Umbilical cord (tissue), 2 donors: ENCODE data around the gene EXPH5. TPM values are rescaled to one million over a fixed set of nuclear protein-coding genes. Genes with fewer than 3 reads are reported as not detected.

Experiments used
- DNase-seq: peaks from one replicate; pipeline ENCODE4 v3.0.0-alpha.2; 2015; ENCODE audit warnings: low spot score
- total RNA-seq: library from RNA; depleted of rRNA; stranded (reverse); fragments of >200 nt; gene quantifications from one replicate; pipeline ENCODE4 v1.2.3, GENCODE V29; 2014; ENCODE audit warnings: low replicate concordance; ENCODE audit not compliant: insufficient read depth

Gene EXPH5
- total RNA-seq, 1 donor from 2014 or later = 5.8 TPM

DNA sequence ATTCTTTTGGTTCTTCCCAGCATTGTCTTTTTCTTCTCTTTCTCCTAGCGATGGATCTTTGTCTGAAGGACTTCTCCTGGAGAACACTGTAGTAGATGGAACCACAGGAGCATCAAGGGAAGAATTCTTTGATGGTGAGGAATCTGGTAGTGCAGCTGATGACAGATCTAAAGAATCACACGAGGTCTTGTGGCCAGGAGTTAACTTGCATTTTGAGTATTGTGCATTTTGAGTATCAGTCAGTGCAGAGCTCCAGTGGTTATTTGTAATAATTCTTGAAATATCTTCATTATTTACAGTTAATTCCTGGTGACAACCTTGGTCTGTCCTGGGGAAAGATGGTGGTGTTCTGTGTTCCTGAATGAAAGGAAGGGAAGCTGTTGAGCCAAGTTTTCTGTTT lies 80.9 kb downstream of the EXPH5 start:
- no peak for DNase-seq

DNA sequence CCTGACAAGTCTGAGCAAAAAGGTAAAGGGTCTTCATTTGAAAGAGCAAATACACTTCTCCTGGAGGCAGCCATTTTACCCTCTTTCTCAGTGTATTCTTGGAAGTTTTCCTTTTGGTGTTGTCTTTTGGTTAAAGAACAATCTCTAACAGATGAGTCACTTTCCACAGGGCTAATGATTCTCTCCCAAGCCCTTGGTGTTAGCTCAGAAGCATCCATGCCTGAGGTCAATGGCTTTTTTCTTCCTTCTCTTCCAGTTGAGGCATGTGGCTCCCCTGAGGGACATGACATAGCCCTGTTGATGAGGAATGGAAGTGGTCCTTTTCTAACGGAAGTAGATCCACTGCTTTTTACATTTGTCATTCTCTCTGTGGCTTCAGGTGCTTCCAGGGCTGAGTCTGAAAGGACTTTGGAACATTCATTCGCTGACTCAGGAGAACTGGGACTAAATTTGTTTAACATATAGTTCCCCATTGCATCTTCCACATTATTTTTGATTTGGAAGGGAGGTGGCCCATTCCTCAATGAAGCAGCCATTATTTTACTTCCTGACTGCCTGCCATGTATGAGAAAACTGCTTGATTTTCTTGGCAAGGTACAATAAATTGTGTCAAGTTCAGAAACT lies 81.6 kb downstream of the EXPH5 start:
- no peak for DNase-seq

DNA sequence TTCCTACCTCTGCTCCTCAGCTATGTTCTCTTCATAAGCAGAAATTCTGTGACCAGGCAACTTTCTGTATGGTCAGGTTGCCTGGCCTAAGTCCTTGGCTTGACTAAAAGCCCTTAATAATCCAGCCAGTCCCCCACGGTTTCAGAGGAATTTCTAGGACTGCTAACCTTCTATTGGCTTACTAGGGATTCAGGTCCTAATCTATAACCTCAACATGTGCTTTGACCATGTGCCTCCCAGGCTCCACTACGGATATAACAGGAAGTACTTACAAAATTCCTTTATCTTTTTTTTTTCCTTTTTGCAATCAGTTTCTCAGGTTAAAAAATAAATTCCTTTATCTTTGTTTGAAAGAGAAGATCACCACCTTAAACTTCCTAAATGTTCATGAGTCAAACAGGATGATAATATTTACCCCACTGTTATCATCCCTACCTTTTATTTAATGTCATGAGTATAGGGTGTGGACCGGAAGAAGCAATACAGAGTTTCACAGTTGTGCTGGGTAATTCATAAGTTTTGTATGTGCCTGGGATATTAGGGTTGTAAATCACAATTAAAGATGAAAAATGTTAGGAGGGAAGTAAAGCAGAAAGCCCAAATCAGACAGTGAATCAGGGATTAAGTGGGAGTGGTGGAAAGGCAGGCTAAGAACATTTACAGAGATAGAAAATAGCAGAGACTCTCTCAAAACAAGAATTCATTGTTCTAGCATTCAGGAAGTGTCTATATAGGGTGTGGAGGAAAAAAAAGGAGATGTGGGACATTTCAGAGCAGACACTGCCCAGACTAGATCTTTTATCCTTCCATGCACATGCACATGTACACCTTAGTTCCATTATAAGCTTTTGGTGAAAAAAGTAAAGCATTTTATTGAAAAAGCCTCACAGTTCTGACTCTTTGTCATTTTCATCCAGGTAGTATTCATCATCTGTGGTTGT lies 84.6 kb downstream of the EXPH5 start:
- no peak for DNase-seq

DNA sequence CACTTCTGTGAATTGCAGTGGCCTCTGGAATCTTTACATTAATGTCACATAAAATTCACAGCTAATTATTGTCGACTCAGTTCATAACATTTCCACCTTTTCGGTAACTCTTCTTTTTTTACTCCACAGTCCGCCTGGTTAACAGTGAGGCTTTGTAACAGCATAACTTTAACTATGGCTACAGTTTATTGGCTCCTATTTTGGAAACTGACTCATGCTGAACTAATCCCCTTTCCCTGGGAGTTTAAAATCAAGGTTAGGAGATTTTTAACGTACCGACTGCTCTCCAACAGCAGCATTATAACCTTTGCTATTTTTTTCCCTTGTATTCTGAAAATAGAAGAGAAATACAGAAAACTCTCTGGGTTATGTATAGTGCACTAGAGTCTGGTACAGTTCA lies 92.2 kb downstream of the EXPH5 start:
- peak; percentile 74 for DNase-seq

DNA sequence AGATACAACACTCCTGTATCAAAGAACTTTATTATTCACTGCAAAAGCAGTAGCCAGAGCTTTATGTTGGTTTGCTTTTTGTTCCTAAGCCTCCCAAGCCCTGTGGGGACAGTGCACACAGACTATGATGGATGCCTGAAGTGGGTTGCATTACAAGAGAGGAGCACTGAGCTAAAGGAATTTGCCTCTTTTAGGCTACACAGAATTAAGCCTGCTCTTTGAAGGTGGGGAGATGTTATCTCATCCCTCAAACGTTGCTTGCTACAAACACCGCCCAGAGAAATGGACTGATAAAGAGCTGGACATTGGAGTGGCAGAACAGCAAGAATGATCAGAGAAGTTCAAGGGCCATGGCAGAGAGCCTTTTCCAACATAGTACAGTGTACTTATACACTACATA lies 92.8 kb downstream of the EXPH5 start:
- peak; percentile 53 for DNase-seq

DNA sequence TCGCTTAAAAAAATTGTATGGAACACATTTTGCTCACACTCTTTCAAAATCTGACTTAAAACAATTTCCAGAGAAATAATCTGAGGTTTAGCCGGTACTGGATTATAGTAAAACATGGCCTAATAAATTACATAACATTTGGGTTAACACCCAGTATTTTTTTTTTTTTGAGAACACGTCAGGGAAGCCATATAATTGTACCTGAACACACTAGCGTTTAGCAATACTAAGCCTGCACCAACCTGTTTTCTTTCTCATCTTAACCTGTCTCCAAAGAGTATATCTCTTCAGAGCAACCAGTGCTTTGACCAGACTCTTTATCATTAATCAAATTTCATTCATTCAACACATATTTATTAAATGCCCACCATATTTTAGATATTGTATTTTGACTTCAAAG lies 93.4 kb downstream of the EXPH5 start:
- DNase-seq = no peak

DNA sequence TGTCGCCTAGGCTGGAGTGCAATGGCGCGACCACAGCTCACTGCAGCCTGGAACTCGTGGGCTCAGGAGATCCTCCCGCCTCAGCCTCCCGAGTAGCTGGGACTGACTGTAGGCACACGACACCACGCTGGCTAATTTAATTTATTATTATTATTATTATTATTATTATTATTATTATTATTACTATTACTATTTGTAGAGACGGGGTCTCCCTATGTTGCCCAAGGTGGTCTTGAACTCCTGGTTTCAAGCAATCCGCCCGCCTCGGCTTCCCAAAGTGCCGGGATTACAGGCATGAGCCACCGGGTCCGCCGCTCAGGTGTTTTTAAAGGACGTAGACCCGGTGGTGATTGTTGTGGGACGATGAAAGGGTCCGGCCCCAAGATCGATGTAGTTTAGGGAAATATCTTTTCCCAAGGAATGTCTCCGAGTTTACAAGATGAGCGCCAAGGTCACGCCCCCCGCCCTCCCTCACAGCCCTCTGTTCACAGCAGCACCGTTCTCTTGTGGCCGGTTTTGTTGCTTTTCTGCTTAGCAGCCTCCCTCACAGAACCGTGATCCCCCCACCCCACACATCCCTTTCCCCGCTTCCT lies 94.7 kb downstream of the EXPH5 start:
- no peak for DNase-seq

DNA sequence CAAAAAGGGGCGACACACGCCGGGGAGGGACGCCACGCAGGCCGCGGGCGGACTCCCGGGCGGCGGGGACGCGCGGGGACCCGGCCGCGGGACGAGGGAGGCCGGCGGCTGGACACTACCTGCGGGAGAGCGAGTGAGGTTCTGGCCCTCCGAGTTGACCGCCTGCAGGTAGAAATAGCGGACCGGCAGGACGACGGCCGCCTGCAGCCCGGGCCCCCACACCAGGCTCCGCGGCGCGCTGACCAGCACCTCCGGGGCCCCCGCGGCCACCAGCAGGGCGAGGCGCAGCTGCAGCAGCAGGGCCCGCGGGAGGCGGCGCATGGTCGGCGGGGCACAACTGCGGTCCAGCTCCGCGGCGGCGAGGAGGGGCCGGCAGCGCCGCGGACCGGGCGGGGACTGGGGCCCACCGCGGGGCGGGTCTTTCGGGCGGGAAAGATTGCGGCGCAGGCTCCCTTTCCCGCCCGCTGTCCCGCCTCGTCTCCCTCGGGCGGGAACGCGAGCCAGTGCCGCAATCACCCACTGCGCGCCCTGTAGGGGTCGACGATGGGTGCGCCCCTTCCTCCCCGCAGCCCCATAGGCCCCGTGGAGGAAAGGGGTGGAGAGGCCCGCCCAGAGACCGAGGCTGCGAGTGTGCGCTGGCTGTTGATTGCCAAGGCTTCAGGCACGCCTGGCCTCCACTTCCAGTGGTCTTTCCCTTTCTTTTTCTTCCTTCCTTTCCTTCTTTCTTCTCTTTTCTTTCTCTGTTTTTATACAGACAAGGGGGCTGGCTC lies 95.3 kb downstream of the EXPH5 start, which contains the start of gene POGLUT3:
TSS of gene POGLUT3 (minus strand) at position 339 of the 770 bp plus-strand sequence. CDS start at position 321, 18 bp downstream.
- DNase-seq = peak; percentile 79

DNA sequence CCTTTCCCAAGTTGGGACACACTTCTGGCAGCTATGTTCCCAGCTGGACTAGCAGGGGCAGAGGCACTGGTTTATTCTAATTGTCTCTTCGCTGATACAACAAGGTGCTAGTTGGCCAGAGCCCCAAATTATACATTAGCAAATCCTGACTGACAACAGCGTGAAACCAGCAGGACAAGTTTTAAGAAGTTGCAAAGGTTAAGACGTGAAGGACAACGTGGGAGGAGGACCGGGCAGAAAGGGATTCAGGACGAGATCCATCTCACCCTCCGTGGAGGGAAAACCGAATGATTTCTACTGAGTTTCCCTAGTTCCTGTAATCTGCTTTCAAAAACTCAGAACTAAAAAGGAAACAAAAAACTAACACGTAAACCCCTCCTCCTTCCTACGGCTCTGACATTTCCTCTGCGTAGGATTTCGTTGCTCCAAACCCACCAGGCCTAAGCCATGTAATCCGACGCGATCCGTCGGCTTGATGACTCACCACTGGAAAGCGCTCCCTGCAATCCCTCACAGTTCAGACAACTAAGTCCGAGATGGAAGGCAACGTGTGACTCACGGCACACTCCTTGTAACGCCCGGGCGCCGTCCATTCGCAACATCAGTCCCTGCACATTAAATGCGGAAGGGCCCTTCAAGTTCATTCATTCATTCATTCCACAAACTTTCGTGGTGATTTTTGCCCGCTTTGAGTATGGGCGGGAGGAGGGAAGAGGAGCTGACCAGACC lies 96.1 kb downstream of the EXPH5 start:
- DNase-seq = peak; percentile 99

DNA sequence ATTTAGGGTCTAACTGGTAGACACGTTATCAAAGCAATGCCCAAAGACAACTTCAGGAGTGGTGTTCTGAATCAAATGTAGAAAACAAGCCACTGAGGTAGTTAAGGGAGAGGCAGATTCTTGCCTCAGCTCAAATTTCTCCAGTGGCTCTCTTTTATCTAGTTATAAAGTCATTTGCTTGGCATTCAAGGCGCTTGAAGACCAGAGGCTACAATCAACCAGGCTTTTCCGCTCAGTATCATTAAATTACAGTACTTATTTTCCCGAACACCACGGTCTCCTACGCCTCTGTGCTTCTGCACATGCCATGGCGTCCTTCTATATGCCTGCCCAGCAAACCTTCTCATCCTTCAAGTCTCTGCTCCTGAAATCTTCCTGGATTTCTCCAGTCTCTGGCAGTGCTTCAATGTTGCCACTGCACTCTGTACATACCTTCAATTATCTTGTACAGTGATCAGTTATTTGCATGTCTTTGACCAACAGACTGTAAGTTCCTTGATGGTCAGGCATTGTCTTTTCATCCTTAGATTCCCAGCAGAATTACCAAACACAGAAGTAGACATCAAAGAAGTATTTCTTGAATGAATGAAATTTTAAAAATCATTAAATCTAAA lies 96.8 kb downstream of the EXPH5 start:
- peak; percentile 47 for DNase-seq

DNA sequence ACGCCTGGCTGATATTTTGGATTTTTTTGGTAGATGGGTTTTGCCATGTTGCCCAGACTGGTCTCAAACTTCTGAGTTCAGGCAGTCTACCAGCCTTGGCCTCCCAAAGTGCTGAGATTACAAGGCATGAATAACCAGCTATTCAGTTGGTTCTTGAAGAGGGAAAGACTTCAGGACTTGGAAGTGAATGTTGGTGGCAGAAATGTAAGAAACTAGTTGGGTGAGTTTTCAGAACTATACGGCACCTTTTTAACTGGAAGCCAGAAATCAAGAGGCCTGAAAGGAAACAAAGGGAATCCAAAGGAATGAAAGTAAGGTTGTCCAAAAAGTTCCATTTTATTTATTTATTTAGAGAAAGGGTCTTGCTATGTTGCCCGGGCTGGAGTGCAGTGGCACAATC lies 98.2 kb downstream of the EXPH5 start:
- DNase-seq = no peak

DNA sequence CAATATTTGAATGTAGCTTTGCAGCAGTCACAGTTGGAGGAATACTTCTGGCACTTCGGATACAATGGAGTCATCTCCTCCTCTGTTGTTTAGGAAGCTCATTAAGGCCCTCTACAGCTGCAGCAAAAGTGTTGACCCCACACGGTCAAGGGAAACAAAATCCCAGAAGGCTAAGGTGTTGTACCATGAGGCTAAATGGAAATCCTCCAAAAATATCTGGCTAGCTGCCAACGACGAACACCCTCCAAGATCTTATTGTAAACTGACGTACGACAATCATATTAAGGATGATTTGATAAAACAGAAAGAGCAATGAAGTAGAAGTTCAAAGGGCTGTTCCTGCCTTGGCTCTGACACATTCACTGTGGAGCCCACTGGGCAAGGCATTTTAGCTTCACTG lies 99.4 kb downstream of the EXPH5 start:
- no peak for DNase-seq

DNA sequence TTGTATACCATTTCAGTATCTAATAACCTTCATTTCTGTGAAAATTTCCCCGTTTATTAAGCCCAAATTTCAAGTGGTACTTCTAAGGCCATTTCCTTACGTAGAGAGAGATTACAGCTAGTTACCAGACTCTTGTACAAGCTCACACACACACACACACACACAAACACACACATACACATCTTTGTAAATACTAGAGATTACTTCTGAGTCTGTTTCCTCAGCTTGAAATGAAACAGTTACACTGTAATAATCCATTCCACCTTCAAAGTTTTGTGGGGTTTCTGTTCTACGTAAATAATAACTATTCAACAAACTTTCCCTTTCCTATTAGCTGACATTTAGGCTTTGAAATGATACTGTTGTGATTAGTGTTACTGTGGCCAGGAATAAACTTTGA lies 101.6 kb downstream of the EXPH5 start:
- peak; percentile 80 for DNase-seq

DNA sequence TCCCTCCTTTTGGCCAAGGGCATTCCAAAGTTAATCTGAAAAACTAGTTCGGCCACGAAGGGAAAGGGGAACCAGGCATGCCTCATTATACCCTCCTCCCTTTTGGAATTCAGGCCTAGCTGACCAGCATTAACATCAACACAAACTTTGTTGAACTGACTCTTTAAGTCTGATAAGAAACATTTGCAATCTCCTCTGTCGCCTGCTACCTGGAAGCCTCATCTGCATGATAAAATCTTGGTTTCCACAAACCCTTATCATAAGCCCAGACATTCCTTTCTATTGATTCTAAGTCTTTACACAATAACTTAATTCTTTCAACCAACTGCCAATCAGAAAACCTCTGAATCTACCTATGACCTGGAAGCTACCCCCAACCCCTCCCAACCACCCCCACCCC lies 106.7 kb downstream of the EXPH5 start:
- DNase-seq = no peak

DNA sequence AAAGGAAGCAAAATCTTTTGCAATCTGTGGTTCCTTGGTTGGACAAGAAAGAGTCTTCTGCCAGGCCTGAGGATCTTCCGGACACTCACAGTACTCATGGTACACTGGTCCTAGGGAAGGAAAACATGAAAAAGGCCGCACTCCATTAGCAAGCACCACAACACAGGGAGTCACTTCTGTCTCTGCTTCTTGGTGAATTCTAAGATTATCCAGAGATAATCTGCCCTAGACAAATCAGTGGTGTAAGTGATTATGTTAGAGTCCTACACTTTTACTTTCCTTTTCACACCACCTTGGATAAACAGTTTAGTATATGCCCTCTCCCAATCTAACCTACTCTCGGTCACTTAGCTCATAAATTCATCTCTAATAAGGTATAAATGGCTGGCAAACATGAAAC lies 107.2 kb downstream of the EXPH5 start:
- no peak for DNase-seq

DNA sequence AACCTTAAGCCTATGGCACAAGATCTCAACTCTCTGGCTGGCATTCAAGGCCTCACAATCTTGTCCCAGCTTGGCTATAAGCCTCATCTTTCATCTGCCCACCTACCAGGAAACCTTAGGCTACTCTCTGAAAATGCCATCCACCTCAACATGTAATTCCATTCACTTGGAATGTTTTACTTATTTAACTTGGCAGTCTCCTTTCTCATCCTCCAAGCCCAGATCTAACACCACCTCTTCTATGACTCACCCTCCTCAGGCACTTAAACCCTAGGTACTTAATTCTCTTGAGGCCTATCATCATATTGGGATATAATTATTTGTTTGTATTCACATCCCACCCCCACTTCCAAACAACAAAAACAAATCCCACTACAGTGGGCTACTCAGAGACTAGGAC lies 110.4 kb downstream of the EXPH5 start:
- no peak for DNase-seq

DNA sequence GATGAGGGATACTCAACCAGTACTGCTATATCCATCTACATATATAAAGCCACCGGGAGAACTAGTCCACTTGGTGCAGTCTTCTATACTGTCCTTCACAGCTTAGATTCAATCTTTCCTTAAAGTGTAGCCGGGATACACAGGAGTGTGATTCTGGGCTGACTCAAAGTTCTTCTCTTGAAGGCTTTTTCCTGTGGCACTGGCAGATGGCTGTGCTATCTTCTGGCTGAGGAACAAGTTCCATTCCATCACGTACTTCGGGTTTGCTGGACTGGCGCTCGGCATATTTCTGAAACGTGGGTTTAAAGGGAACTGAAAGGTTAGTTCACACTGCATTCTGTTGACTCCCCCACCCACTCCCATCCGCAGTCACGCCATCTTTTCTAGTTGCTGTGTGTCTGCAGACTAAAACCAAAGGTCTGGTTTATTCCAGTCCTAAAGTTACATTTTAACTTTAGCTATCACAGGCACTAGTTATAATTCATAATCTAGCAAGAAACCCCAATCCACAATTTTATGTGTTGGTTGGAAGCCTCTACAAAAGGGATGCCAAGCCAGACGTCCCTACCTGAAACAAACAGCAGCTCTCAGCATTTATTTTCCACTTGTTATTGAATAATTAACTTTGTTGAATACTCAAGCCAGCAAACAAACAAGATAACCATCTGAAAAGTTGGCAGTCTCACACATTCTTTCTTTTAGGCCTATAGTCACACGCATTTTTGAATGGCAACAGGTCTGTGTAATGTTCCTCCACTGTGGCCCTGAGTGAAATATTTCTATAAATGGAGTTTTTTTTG lies 118.7 kb downstream of the EXPH5 start:
- DNase-seq = no peak

DNA sequence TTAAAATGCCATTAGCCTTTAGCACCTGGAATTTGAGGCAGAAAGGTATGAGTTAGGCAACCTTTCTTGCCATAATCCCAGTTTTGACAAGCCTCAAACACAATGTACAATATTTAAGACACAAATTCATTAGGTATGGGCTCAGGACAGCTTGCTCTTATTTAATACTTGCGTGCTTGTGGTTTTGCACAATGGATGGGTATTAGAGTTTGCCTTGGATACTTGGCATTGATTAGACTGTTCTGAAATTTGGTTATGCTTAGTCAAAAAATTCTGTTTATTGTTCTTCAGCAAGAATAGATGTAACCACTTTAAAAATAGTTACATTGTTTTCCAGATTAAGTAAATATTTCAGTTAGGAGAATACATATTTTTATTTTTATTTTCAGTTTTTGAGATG lies 120.9 kb downstream of the EXPH5 start:
- DNase-seq = no peak

DNA sequence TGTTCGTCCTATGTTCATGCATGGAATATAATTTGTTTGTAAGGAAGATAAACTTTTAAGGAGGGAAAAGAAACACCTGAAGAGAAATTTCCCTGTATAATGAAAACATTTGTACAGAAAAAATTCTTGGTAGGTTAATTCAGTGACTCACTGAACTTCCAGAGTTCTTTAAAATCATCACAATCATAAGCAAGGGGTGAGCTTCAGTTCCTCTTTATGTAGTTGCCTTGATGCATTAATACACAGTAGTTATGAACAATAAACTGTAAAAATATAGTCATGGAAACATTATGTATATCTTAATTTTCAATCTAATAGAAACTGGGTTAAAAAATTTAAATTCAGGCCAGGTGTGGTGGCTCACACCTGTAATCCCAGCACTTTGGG lies 125.1 kb downstream of the EXPH5 start:
- DNase-seq = no peak
